ENCODE data around the gene IFI27L2. TPM values are rescaled to one million over a fixed set of nuclear protein-coding genes. Genes with fewer than 3 reads are reported as not detected.
A peak's percentile ranks its signal among the peaks of the same experiment; 100 is the strongest.

IFI27L2 gene
- total RNA-seq, 2 donors from 2014 or later, result 42.9 to 85.1 TPM

- Histone ChIP-seq H3K4me1 (peaks cover 0 to 36% of the 10 kb centered on the region in 2 donors), H3K4me3 (no peak overlapping the region), H3K9me3 (peaks cover 0 to 15% of the 10 kb centered on the region in 2 donors), H3K27me3 (no peaks in the 10 kb centered on the region), H3K27ac (peak overlapping the region; percentile 83 to 92), H3K36me3 (no peaks in the 10 kb centered on the region)
- DNase-seq (ENCODE audit: low spot score), result no peak
- TF ChIP-seq CTCF (IDR thresholded peaks at IDR 0.05), result no peak
Measured at GRCh38 chr14:94115631-94116030, 13.8 kb downstream of the IFI27L2 start.

- Histone ChIP-seq H3K36me3 (no peaks in the 10 kb centered on the region), H3K27me3 (no peaks in the 10 kb centered on the region), H3K4me1 (peaks cover 0 to 37% of the 10 kb centered on the region in 2 donors), H3K9me3 (peaks cover 0 to 11% of the 10 kb centered on the region in 2 donors), H3K27ac (peak overlapping the region; percentile 83 to 92), H3K4me3 (no peak overlapping the region)
- no peak for TF ChIP-seq CTCF (IDR thresholded peaks at IDR 0.05)
- no peak for DNase-seq (ENCODE audit: low spot score)
Measured at GRCh38 chr14:94115058-94115591, 14.3 kb downstream of the IFI27L2 start.

GRCh38 chr14:94114589-94115057 is 14.8 kb downstream of the IFI27L2 start:
- peak overlapping the region; percentile 83 to 92 for H3K27ac ChIP-seq
- H3K9me3 ChIP-seq, result peaks cover 0 to 6% of the 10 kb centered on the region in 2 donors
- peaks cover 0 to 42% of the 10 kb centered on the region in 2 donors for H3K4me1 ChIP-seq
- no peaks in the 10 kb centered on the region for H3K36me3 ChIP-seq
- H3K4me3 ChIP-seq, result no peak overlapping the region
- TF ChIP-seq CTCF (IDR thresholded peaks at IDR 0.05), result no peak
- no peaks in the 10 kb centered on the region for H3K27me3 ChIP-seq
- no peak for DNase-seq (ENCODE audit: low spot score)

DNA sequence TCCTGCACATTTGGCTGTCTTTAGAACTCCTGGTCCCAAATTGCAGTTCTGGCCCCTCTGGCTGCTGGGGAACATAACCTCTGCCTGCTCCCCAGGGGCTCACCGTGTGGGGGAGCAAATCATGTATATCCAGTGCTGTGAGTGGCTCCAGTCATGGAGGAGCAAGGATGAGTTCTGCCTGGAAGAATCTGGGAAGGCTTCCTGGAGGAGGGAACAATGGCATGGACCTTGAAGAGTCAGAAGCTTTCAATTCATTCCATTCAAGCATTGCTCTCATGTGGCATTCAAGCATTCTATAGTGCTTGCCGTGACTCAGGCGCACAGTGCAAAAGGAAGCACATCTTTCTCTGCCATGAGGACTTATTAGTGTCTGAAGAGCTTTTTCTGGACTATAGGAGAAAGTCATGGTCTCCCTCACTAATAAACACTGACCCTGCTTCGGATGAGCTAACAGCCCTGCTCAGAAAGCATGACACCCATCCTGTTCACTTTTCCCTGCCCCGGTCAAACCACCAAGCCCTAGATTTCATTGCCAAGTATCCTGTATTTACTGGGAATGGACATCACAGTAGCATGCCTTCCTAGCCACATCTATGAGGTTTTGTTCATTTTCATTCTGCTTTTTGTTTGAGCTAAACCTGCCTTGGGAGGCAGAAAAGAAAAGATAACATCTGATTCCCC is 15.4 kb downstream of the IFI27L2 start:
- Histone ChIP-seq H3K9me3 (no peaks in the 10 kb centered on the region), H3K4me3 (peak overlapping the region in 1 of 2 donors; percentile 55), H3K4me1 (peaks cover 0 to 48% of the 10 kb centered on the region in 2 donors), H3K36me3 (no peaks in the 10 kb centered on the region), H3K27me3 (no peaks in the 10 kb centered on the region), H3K27ac (peak overlapping the region; percentile 83 to 92)
- no peak for DNase-seq (ENCODE audit: low spot score)
- TF ChIP-seq CTCF (IDR thresholded peaks at IDR 0.05), result no peak

DNA sequence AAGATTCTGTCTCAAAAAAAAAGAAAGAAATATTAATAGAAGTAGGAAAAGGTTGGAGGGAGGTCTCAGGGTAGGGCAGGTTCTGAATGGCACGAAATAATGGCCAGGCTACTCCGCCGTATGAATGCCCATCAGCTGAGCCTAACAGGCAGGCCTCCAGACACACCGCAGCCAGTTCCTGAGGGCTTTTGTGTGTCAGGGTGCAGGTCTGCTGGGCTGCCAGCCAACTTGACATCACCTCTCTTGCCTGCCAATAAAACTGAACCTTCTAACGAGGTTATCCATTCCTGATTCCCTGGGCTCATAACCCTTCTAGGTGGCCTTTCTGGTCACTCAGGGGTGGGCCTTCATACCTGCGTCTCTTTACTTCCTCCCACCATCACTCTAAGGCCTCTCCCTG is 15.9 kb downstream of the IFI27L2 start:
- Histone ChIP-seq H3K9me3 (no peaks in the 10 kb centered on the region), H3K36me3 (no peaks in the 10 kb centered on the region), H3K27me3 (no peaks in the 10 kb centered on the region), H3K4me3 (peak overlapping the region in 1 of 2 donors; percentile 55), H3K27ac (peak overlapping the region; percentile 83 to 92), H3K4me1 (peaks cover 0 to 49% of the 10 kb centered on the region in 2 donors)
- TF ChIP-seq CTCF (IDR thresholded peaks at IDR 0.05), result no peak
- no peak for DNase-seq (ENCODE audit: low spot score)

Data from right atrium auricular region (tissue), 2 donors.